K562 (cell line): ENCODE data around the gene ORAI1. TPM values are rescaled to one million over a fixed set of nuclear protein-coding genes. Genes with fewer than 3 reads are reported as not detected.

Source experiments
- ATAC-seq: fragments of 200-7000 bp; cut with Tn5 transposase; 3 replicates; pipeline ENCODE4 v1.9.1; 2020; ENCODE audit warnings: moderate library complexity
- BruUV-seq: library from RNA; stranded (reverse); fragments of 400-500 nt; replicated peaks from 2 replicates; lab custom pipeline; 2021; lab: Mats Ljungman, UMichigan
- CTCF ChIA-PET: fragments of 300-600 bp; formaldehyde crosslinking; extraction: SDS; loops from one replicate; lab custom pipeline; 2021; ENCODE audit warnings: low intra/inter-chr PET ratio; lab: Yijun Ruan, JAX
- POLR2A ChIA-PET: fragments of 300-600, 350-650 bp; sonication (Branson Sonifier 250); formaldehyde crosslinking; extraction: SDS; loops from one replicate; lab custom pipeline; 2021; ENCODE audit warnings: antibody characterized with exemption, inconsistent platforms; lab: Yijun Ruan, JAX
- DNase-seq, 4 experiments: peaks; one replicate each; pipeline versions ENCODE4 v3.0.0 to v3.0.0-alpha.2; 2011 to 2018; ENCODE audit warnings: low spot score in 3 of 4, mixed read lengths in 3 of 4; ENCODE audit errors: extremely low read depth in 1 of 4
- FAIRE-seq: peaks from 2 replicates; lab custom pipeline; 2011; peaks lifted over from hg19 to GRCh38; lab: Jason Lieb, UNC
- H2AFZ ChIP-seq: 2 replicates; pipeline ENCODE4 v1.6.0; 2011; ENCODE audit warnings: low read depth, low read length, control low read depth, inconsistent platforms
- H3K27ac ChIP-seq: fragments of 200-600 bp; 3 replicates; pipeline ENCODE4 v1.8.0; 2011; ENCODE audit warnings: low read depth, mild to moderate bottlenecking, control low read depth, inconsistent platforms, low read length, moderate library complexity, mixed read lengths; ENCODE audit errors: extremely low read depth
- H3K27me3 ChIP-seq, 2 experiments: fragments of 300-600 bp in 1 of 2; 2 replicates in 1 of 2; 3 replicates in 1 of 2; pipeline versions ENCODE4 v1.6.0 to v1.8.0; 2011; ENCODE audit warnings: inconsistent platforms in 2 of 2, low read length in 2 of 2, mild to moderate bottlenecking in 1 of 2, mixed read lengths in 1 of 2, moderate library complexity in 1 of 2; ENCODE audit not compliant: control insufficient read depth in 2 of 2, insufficient read depth in 2 of 2
- H3K36me3 ChIP-seq: fragments of 300-600 bp; 3 replicates; pipeline ENCODE4 v1.8.0; 2011; ENCODE audit warnings: mild to moderate bottlenecking, low read length, inconsistent platforms; ENCODE audit not compliant: control insufficient read depth, insufficient read depth
- H3K4me1 ChIP-seq, 2 experiments: fragments of 200-600 bp in 1 of 2; replicated peaks in 1 of 2; 2 replicates in 1 of 2; 3 replicates in 1 of 2; pipeline versions ENCODE4 v1.5.1 to v1.8.0; 2011; ENCODE audit warnings: inconsistent platforms in 2 of 2, low read length in 2 of 2, mild to moderate bottlenecking in 1 of 2, mixed read lengths in 1 of 2, moderate library complexity in 1 of 2; ENCODE audit not compliant: control insufficient read depth in 2 of 2, insufficient read depth in 2 of 2
- H3K4me2 ChIP-seq: 2 replicates; pipeline ENCODE4 v1.6.1; 2011; ENCODE audit warnings: low read length, control low read depth, inconsistent platforms, mixed read lengths; ENCODE audit not compliant: insufficient read depth
- H3K4me3 ChIP-seq: fragments of 200-600 bp; sonication (generic), shearing (Covaris generic); 2 replicates; pipeline ENCODE4 v1.5.1; 2016; ENCODE audit warnings: control low read depth, inconsistent platforms
- H3K79me2 ChIP-seq: fragments of 200-600 bp; 3 replicates; pipeline ENCODE4 v1.8.0; 2011; ENCODE audit warnings: low read length, inconsistent platforms; ENCODE audit not compliant: control insufficient read depth, insufficient read depth
- H3K9ac ChIP-seq, 2 experiments: 2 replicates each; pipeline versions ENCODE4 v1.6.0 to v1.6.1; 2011; ENCODE audit warnings: low read depth in 2 of 2, low read length in 2 of 2, control low read depth in 1 of 2, inconsistent platforms in 1 of 2, mild to moderate bottlenecking in 1 of 2, mixed read lengths in 1 of 2; ENCODE audit not compliant: insufficient read depth in 1 of 2
- H3K9me1 ChIP-seq: one replicate; pipeline ENCODE4 v1.6.0; 2011; ENCODE audit warnings: inconsistent platforms, mild to moderate bottlenecking, low read length, moderate library complexity; ENCODE audit not compliant: control insufficient read depth, insufficient read depth
- H3K9me3 ChIP-seq: replicated peaks from 2 replicates; pipeline ENCODE4 v1.5.1; 2011; ENCODE audit warnings: low read depth, low read length, inconsistent platforms; ENCODE audit not compliant: control insufficient read depth, insufficient read depth
- H4K20me1 ChIP-seq: replicated peaks from 2 replicates; pipeline ENCODE4 v1.6.1; 2011; ENCODE audit warnings: low read length, inconsistent platforms, mixed read lengths; ENCODE audit not compliant: control insufficient read depth, insufficient read depth
- WGBS: fragments of 100-300 bp; shearing (Covaris generic); methylation state at CpG from one replicate; pipeline ENCODE4 v1.1.6; 2016; ENCODE audit warnings: low coverage, mixed read lengths; ENCODE audit not compliant: insufficient coverage; ENCODE audit errors: missing lambda C conversion rate; 5-methylcytosine and 5-hydroxymethylcytosine counted together
- in situ Hi-C: fragments of 300-500 bp; cut with MboI; formaldehyde crosslinking; loops from 4 replicates; pipeline ENCODE4 v1.15.0; 2018; ENCODE audit warnings: inconsistent platforms, mixed read lengths
- intact Hi-C: fragments of 100-400 bp; cut with micrococcal nuclease; formaldehyde crosslinking; loops from 2 replicates; pipeline ENCODE4 v1.14.2; 2022
- polyA plus RNA-seq, 8 experiments: library from polyadenylated mRNA; depleted of rRNA in 4 of 8; stranded (reverse) in 5 of 8; unstranded in 3 of 8; fragments of >200 nt; fragmentation: Nextera tagmentation in 2 of 8; fragmentation: Illumina TruSeq in 1 of 8; extraction: Ambion mirVana in 2 of 8; extraction: Trizol in 1 of 8; gene quantifications; 2 replicates each; pipeline versions ENCODE4 v1.2.1 to v1.2.3, GENCODE V29; 2011 to 2014; ENCODE audit warnings: inconsistent platforms in 1 of 8, missing spikeins in 1 of 8
- total RNA-seq, 7 experiments: library from RNA; depleted of rRNA in 6 of 7; stranded (reverse); fragments of >200 nt in 6 of 7; fragmentation: Illumina TruSeq in 2 of 7; extraction: Trizol in 2 of 7; gene quantifications; 2 replicates each; pipeline versions ENCODE4 v1.2.1 to v1.2.3, GENCODE V29; 2011 to 2021; ENCODE audit warnings: low replicate concordance in 1 of 7
- TF ChIP-seq, protein P1 (sequence below), 2 experiments: fragments of 450-650 bp in 1 of 2; IDR thresholded peaks; 2 replicates each; pipeline ENCODE4 v1.6.1; 2011 to 2017; ENCODE audit warnings: low read depth in 2 of 2, antibody characterized with exemption in 1 of 2, borderline replicate concordance in 1 of 2, low read length in 1 of 2, mild to moderate bottlenecking in 1 of 2, mixed read lengths in 1 of 2; ENCODE audit not compliant: control insufficient read depth in 1 of 2

The ORAI1 gene
- total and polyA plus RNA-seq, 9 of the 15 experiments (the other 6 are each of a cell fraction or from before 2014, with no cell fraction given): 2.6 to 23.8 (median 9.3) TPM

DNA sequence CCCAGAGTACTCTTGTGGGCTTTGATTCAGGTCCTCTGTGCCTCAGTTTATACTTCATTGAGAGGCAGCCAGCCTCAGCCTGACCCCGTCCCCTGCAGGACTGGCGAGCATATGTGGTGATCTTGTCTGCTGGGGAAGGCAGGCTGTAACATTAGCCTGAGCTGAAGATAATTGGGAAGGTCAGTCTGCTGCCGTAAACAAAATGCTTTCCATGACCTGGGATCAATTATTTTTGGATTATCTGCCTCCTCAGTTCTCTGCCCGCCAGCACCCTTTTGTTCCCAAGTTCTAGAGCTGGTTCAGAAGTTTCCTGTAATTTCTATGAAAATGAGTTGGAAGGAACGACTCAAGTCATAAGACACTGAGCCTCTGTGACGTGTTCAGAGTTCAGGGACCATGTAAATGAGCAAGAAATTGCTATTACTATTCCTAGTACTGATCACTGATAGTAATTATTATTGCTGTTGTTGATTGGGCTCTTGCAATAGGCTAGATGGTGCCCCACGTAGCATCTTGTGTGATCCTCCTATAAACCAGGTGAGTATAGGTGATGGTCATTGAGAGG lies 4.5 kb downstream of the ORAI1 start:
- no peaks in the 10 kb centered on the region for H3K9me1 ChIP-seq
- TF ChIP-seq, protein P1, sequence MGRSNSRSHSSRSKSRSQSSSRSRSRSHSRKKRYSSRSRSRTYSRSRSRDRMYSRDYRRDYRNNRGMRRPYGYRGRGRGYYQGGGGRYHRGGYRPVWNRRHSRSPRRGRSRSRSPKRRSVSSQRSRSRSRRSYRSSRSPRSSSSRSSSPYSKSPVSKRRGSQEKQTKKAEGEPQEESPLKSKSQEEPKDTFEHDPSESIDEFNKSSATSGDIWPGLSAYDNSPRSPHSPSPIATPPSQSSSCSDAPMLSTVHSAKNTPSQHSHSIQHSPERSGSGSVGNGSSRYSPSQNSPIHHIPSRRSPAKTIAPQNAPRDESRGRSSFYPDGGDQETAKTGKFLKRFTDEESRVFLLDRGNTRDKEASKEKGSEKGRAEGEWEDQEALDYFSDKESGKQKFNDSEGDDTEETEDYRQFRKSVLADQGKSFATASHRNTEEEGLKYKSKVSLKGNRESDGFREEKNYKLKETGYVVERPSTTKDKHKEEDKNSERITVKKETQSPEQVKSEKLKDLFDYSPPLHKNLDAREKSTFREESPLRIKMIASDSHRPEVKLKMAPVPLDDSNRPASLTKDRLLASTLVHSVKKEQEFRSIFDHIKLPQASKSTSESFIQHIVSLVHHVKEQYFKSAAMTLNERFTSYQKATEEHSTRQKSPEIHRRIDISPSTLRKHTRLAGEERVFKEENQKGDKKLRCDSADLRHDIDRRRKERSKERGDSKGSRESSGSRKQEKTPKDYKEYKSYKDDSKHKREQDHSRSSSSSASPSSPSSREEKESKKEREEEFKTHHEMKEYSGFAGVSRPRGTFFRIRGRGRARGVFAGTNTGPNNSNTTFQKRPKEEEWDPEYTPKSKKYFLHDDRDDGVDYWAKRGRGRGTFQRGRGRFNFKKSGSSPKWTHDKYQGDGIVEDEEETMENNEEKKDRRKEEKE (IDR thresholded peaks at IDR 0.05; ENCODE audit: borderline replicate concordance in 1 of 2, control insufficient read depth in 1 of 2, low read depth in 2 of 2, low read length in 1 of 2): no peak
- no peak for FAIRE-seq
- H3K36me3 ChIP-seq: peaks cover 26% of the 10 kb centered on the region; the same call in 1 of the 3 replicates
- no peak for DNase-seq
- ATAC-seq: no peak
- H4K20me1 ChIP-seq: peaks cover 8% of the 10 kb centered on the region
- H3K4me2 ChIP-seq: no peak overlapping the region
- no TSS peak for BruUV-seq
- POLR2A ChIA-PET: interaction anchor here (0.9 to 2.0 kb wide), 4 partner anchors 11 to 47 kb away, joined by 3 to 6 read pairs (median 4); no protein-coding TSS in a partner anchor
- no peaks in the 10 kb centered on the region for H3K9me3 ChIP-seq
- intact Hi-C loops (no loop called here), in situ Hi-C loops (no loop called here)
- CTCF ChIA-PET: no interaction called here
- H3K27me3 ChIP-seq: no peaks in the 10 kb centered on the region
- no peak overlapping the region for H3K27ac ChIP-seq
- H3K79me2 ChIP-seq: peaks cover 67% of the 10 kb centered on the region
- no peak overlapping the region for H3K4me3 ChIP-seq
- H3K4me1 ChIP-seq: peaks cover 46 to 50% of the 10 kb centered on the region in 2 experiments
- 85% methylated on average over 7 of the region's 7 CpGs for WGBS
- H2AFZ ChIP-seq: no peak overlapping the region
- H3K9ac ChIP-seq: peak overlapping the region in 1 of 2 experiments; percentile 53; a peak in 1 of 4 replicates
